Osteocyte (in vitro differentiated cells): ENCODE measurements around the gene DOK5. TPM values are rescaled to one million over a fixed set of nuclear protein-coding genes. Genes with fewer than 3 reads are reported as not detected.

Experiments
- DNase-seq: peaks from one replicate; pipeline ENCODE4 v3.0.0; 2021; ENCODE audit warnings: mixed read lengths; ENCODE audit not compliant: unreplicated experiment; ENCODE audit errors: extremely low spot score
- H3K27ac Mint-ChIP-seq: one replicate; pipeline ENCODE4 v1.8.0; 2021; ENCODE audit warnings: mild to moderate bottlenecking, mixed read lengths; ENCODE audit not compliant: unreplicated experiment
- H3K27me3 Mint-ChIP-seq: one replicate; pipeline ENCODE4 v1.8.0; 2021; ENCODE audit warnings: mixed read lengths; ENCODE audit not compliant: unreplicated experiment
- H3K36me3 Mint-ChIP-seq: one replicate; pipeline ENCODE4 v1.8.0; 2021; ENCODE audit warnings: mixed read lengths; ENCODE audit not compliant: unreplicated experiment
- H3K4me1 Mint-ChIP-seq: one replicate; pipeline ENCODE4 v1.8.0; 2021; ENCODE audit warnings: mixed read lengths; ENCODE audit not compliant: unreplicated experiment
- H3K4me3 Mint-ChIP-seq: one replicate; pipeline ENCODE4 v1.8.0; 2021; ENCODE audit warnings: mild to moderate bottlenecking, moderate library complexity, mixed read lengths; ENCODE audit not compliant: unreplicated experiment
- H3K9me3 Mint-ChIP-seq: one replicate; pipeline ENCODE4 v1.8.0; 2021; ENCODE audit warnings: mixed read lengths; ENCODE audit not compliant: unreplicated experiment
- CTCF ChIP-seq: fragments of 200-600 bp; sonication (generic); IDR thresholded peaks from 2 replicates; pipeline ENCODE4 v1.5.0; 2021; ENCODE audit warnings: antibody characterized with exemption, mild to moderate bottlenecking, moderate library complexity
- total RNA-seq: library from RNA; stranded (reverse); gene quantifications from 2 replicates; pipeline ENCODE4 v1.2.1, GENCODE V29; 2021

The DOK5 gene
- total RNA-seq, 1 donor from 2014 or later, result 7.4 TPM

- Mint-ChIP-seq H3K27ac (no peak overlapping the region), H3K9me3 (no peaks in the 10 kb centered on the region), H3K36me3 (no peaks in the 10 kb centered on the region), H3K4me3 (no peak overlapping the region), H3K27me3 (peaks cover under 1% of the 10 kb centered on the region), H3K4me1 (no peaks in the 10 kb centered on the region)
- DNase-seq, result no peak
- no peak for TF ChIP-seq CTCF
Measured at GRCh38 chr20:54645445-54646155, 170.2 kb downstream of the DOK5 start.

GRCh38 chr20:54646156-54646517 is 170.7 kb downstream of the DOK5 start:
- Mint-ChIP-seq H3K4me1 (no peaks in the 10 kb centered on the region), H3K27ac (no peak overlapping the region), H3K36me3 (no peaks in the 10 kb centered on the region), H3K4me3 (no peak overlapping the region), H3K9me3 (no peaks in the 10 kb centered on the region), H3K27me3 (peaks cover 5% of the 10 kb centered on the region)
- TF ChIP-seq CTCF, result no peak
- DNase-seq, result no peak

- DNase-seq, result no peak
- Mint-ChIP-seq H3K9me3 (no peaks in the 10 kb centered on the region), H3K4me1 (no peaks in the 10 kb centered on the region), H3K27ac (no peak overlapping the region), H3K27me3 (peaks cover 14% of the 10 kb centered on the region), H3K4me3 (no peak overlapping the region), H3K36me3 (no peaks in the 10 kb centered on the region)
- TF ChIP-seq CTCF, result no peak
Measured at GRCh38 chr20:54648421-54649142, 173.2 kb downstream of the DOK5 start.

GRCh38 chr20:54649511-54649962 is 174.1 kb downstream of the DOK5 start:
- H3K4me3 Mint-ChIP-seq, result no peak overlapping the region
- peaks cover 14% of the 10 kb centered on the region for H3K27me3 Mint-ChIP-seq
- peak; percentile 88 for DNase-seq
- no peaks in the 10 kb centered on the region for H3K36me3 Mint-ChIP-seq
- H3K4me1 Mint-ChIP-seq, result no peaks in the 10 kb centered on the region
- H3K9me3 Mint-ChIP-seq, result no peaks in the 10 kb centered on the region
- H3K27ac Mint-ChIP-seq, result no peak overlapping the region
- peak; percentile 85 for TF ChIP-seq CTCF

- Mint-ChIP-seq H3K4me3 (no peak overlapping the region), H3K9me3 (no peaks in the 10 kb centered on the region), H3K27ac (no peak overlapping the region), H3K27me3 (peaks cover 14% of the 10 kb centered on the region), H3K4me1 (no peaks in the 10 kb centered on the region), H3K36me3 (no peaks in the 10 kb centered on the region)
- no peak for DNase-seq
- no peak for TF ChIP-seq CTCF
Measured at GRCh38 chr20:54650052-54650719, 174.8 kb downstream of the DOK5 start.
